GM12801 (cell line): ENCODE results near the gene FBXL15.

Experiments used
- CTCF ChIP-seq: IDR thresholded peaks from one replicate; pipeline ENCODE4 v1.5.1; 2011; ENCODE audit warnings: control low read depth; ENCODE audit not compliant: insufficient read length; ENCODE audit errors: extremely low read depth

FBXL15 gene

GRCh38 chr10:102420714-102421506, at the start of gene FBXL15:
Gene FBXL15 (plus strand): TSS chr10:102420836. CDS start chr10:102421130, 294 bp downstream.
- no peak for TF ChIP-seq CTCF

- no peak for TF ChIP-seq CTCF
Measured at GRCh38 chr10:102371295-102371694, 49.3 kb upstream of the FBXL15 start.

- TF ChIP-seq CTCF, result no peak
Measured at GRCh38 chr10:102375250-102375649, 45.4 kb upstream of the FBXL15 start.

- no peak for TF ChIP-seq CTCF
Measured at GRCh38 chr10:102375867-102376266, 44.8 kb upstream of the FBXL15 start.

- no peak for TF ChIP-seq CTCF
Measured at GRCh38 chr10:102376901-102377300, 43.7 kb upstream of the FBXL15 start.

GRCh38 chr10:102379383-102379782, 41.3 kb upstream of the FBXL15 start:
- no peak for TF ChIP-seq CTCF

GRCh38 chr10:102381983-102382382, 38.7 kb upstream of the FBXL15 start:
- no peak for TF ChIP-seq CTCF
